Neutrophil (primary cell): ENCODE data around the gene SLC20A1.
"Not testable (repeated sequence)": the region's sequence is repeated elsewhere in the genome, so short reads cannot be mapped to it uniquely, and the experiment has no call there.

Experiments used
- H3K27ac ChIP-seq: fragments of 200-600 bp; sonication (generic); 2 replicates; pipeline ENCODE4 v1.5.1; 2016; ENCODE audit warnings: mild to moderate bottlenecking, moderate library complexity
- H3K27me3 ChIP-seq: fragments of 200-600 bp; sonication (generic); 2 replicates; pipeline ENCODE4 v1.6.0; 2016; ENCODE audit warnings: mild to moderate bottlenecking
- H3K36me3 ChIP-seq: fragments of 200-600 bp; sonication (generic); 2 replicates; pipeline ENCODE4 v1.5.1; 2017
- H3K4me1 ChIP-seq, 2 experiments: fragments of 200-600 bp in 1 of 2; sonication (generic) in 1 of 2; 1 replicate in 1 of 2; 2 replicates in 1 of 2; pipeline versions ENCODE4 v1.5.1 to v1.6.1; 2013 to 2016; ENCODE audit warnings: low read depth in 1 of 2, low read length in 1 of 2, mild to moderate bottlenecking in 1 of 2, moderate library complexity in 1 of 2; ENCODE audit not compliant: control insufficient read depth in 1 of 2, insufficient read depth in 1 of 2
- H3K4me3 ChIP-seq, 2 experiments: fragments of 200-600 bp in 1 of 2; sonication (generic) in 1 of 2; 1 replicate in 1 of 2; 2 replicates in 1 of 2; pipeline ENCODE4 v1.5.1; 2013 to 2016; ENCODE audit warnings: low read depth in 1 of 2, low read length in 1 of 2, mild to moderate bottlenecking in 1 of 2, moderate library complexity in 1 of 2
- H3K9me3 ChIP-seq: fragments of 200-600 bp; sonication (generic); 2 replicates; pipeline ENCODE4 v1.5.1; 2016
- CTCF ChIP-seq: fragments of 200-600 bp; sonication (generic); IDR thresholded peaks from 2 replicates; pipeline ENCODE4 v1.5.1; 2016; ENCODE audit warnings: antibody characterized with exemption

SLC20A1 gene

DNA sequence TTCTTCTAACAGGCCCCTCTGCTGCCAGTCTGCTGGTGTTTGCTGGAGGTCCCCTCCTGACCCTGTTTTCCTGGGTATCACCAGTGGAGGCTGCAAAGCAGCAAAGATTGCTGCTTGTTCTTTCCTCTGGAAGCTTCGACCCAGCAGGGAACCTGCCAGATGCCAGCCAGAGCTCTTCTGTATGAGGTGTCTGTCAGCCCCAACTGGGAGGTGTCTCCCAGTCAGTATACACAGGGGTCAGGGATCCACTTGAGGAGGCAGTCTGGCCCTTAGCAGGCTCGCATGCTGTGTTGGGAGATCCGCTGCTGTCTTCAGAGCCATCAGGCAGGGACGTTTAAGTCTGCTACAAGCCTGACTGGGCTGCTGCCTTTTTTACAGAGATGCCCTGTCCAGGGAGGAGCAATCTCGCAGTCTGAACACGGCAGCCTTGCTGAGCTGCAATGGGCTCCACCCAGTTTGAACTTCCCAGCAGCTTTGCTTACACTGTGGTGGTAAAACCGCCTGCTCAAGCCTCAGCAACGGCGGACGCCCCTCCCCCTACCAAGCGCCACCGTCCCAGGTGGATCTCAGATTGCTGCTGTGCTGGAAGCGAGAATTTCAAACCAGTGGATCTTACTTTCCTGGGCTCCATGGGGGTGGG, 31.4 kb upstream of the SLC20A1 start:
- Histone ChIP-seq H3K4me3 (no peak overlapping the region), H3K36me3 (no peaks in the 10 kb centered on the region), H3K27ac (no peak overlapping the region), H3K27me3 (no peaks in the 10 kb centered on the region), H3K4me1 (no peaks in the 10 kb centered on the region), H3K9me3 (no peaks in the 10 kb centered on the region)
- no peak for TF ChIP-seq CTCF

GRCh38 chr2:112615051-112615450, 30.7 kb upstream of the SLC20A1 start:
- no peak overlapping the region for H3K4me3 ChIP-seq
- no peaks in the 10 kb centered on the region for H3K36me3 ChIP-seq
- H3K9me3 ChIP-seq, result no peaks in the 10 kb centered on the region
- no peaks in the 10 kb centered on the region for H3K4me1 ChIP-seq
- TF ChIP-seq CTCF, result no peak
- no peak overlapping the region for H3K27ac ChIP-seq
- H3K27me3 ChIP-seq, result no peaks in the 10 kb centered on the region

DNA sequence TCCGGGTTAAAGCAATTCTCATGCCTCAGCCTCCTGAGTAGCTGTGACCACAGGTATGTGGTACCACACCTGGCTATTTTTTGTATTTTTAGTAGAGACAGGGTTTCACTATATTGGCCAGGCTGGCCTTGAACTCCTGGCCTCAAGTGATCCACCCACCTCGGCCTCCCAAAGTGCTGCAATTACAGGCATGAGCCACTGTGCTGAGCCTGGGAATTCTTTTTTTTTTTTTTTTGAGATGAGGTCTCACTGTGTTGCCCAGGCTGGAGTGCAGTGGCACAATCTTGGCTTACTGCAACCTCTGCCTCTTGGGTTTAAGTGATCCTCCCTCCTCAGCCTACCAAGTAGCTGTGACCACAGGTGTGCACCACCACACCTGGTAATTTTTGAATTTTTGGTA, 29.9 kb upstream of the SLC20A1 start:
- H3K36me3 ChIP-seq, H3K27me3 ChIP-seq, H3K4me1 ChIP-seq, H3K9me3 ChIP-seq, H3K27ac ChIP-seq, H3K4me3 ChIP-seq: not testable (repeated sequence)

DNA sequence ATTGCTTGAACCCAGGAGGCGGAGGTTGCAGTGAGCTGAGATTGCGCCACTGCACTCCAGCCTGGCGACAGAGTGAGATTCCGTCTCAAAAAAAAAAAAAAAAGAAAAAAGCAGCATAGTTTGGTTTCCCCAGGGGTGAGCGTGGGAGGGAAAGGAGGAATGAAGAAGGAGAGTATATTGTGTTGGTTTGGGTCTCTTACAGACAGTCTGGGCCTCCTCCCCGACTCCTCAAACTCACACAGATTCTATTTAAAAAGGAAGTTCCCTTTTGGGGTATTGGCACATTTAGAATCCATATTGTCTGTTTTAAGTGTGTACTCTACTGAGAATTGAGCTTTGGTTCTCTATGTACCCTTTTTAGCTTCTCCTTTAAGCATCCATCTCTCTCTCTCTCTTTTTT, 27.4 kb upstream of the SLC20A1 start:
- H3K9me3 ChIP-seq, result no peaks in the 10 kb centered on the region
- H3K27ac ChIP-seq, result no peak overlapping the region

DNA sequence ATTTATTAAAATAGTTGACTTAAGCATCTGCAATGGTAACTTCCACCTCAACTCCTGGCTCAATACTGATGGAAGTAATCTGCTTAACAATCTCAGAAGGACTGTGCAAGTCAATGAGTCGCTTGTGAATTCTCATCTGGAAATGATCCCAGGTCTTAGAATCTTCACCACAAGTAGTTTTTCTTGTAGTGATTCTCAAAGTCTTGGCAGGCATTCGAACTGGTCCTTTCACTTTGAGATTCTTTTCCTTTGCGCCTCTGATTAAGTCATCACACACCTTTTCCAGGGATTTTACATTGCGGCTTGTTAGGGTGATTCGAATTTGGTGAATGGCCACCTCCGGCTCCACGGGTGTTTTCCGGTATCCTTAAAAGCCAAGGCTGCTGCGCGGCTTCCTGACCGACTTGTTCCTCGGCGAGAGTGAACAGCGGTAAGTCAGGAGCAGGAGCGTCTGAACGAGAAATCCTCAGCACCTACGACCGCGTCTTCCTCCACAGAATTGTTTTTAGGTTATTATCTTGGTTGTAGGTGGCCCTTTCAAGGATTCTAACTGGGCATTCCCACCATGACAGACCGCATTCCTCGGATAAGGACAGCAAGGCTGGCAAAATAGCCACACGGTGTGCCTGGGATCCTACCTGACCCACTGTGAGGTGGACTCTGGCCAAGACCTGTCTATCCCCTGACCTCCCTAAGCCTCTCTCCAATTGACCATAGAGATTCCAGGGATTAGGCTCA, 23.8 kb upstream of the SLC20A1 start:
- Histone ChIP-seq H3K9me3 (no peaks in the 10 kb centered on the region), H3K36me3 (no peaks in the 10 kb centered on the region), H3K4me3 (no peak overlapping the region), H3K27ac (no peak overlapping the region), H3K4me1 (peaks cover 7 to 12% of the 10 kb centered on the region in 2 experiments), H3K27me3 (no peaks in the 10 kb centered on the region)
- TF ChIP-seq CTCF, result no peak

More for the DNA sequence above, 27.4 kb upstream of the SLC20A1 start:
- TF ChIP-seq CTCF, result no peak
- no peak overlapping the region for H3K4me3 ChIP-seq
- H3K36me3 ChIP-seq, result no peaks in the 10 kb centered on the region
- H3K27me3 ChIP-seq, result no peaks in the 10 kb centered on the region
- H3K4me1 ChIP-seq, result no peaks in the 10 kb centered on the region

GRCh38 chr2:112622528-112622849, 23.2 kb upstream of the SLC20A1 start:
- peaks cover 12 to 17% of the 10 kb centered on the region in 2 experiments for H3K4me1 ChIP-seq
- no peak overlapping the region for H3K27ac ChIP-seq
- H3K4me3 ChIP-seq, result no peak overlapping the region
- H3K9me3 ChIP-seq, result no peaks in the 10 kb centered on the region
- no peaks in the 10 kb centered on the region for H3K27me3 ChIP-seq
- no peaks in the 10 kb centered on the region for H3K36me3 ChIP-seq
- TF ChIP-seq CTCF, result no peak
